HG03280 (cell line): Measurements from ENCODE around the gene CNOT2.

Source experiments
- ATAC-seq: cut with Tn5 transposase; IDR thresholded peaks from one replicate; pipeline ENCODE4 v1.9.1; 2021; ENCODE audit warnings: mild to moderate bottlenecking, moderate library complexity; ENCODE audit not compliant: unreplicated experiment

Gene CNOT2, protein sequence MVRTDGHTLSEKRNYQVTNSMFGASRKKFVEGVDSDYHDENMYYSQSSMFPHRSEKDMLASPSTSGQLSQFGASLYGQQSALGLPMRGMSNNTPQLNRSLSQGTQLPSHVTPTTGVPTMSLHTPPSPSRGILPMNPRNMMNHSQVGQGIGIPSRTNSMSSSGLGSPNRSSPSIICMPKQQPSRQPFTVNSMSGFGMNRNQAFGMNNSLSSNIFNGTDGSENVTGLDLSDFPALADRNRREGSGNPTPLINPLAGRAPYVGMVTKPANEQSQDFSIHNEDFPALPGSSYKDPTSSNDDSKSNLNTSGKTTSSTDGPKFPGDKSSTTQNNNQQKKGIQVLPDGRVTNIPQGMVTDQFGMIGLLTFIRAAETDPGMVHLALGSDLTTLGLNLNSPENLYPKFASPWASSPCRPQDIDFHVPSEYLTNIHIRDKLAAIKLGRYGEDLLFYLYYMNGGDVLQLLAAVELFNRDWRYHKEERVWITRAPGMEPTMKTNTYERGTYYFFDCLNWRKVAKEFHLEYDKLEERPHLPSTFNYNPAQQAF

DNA sequence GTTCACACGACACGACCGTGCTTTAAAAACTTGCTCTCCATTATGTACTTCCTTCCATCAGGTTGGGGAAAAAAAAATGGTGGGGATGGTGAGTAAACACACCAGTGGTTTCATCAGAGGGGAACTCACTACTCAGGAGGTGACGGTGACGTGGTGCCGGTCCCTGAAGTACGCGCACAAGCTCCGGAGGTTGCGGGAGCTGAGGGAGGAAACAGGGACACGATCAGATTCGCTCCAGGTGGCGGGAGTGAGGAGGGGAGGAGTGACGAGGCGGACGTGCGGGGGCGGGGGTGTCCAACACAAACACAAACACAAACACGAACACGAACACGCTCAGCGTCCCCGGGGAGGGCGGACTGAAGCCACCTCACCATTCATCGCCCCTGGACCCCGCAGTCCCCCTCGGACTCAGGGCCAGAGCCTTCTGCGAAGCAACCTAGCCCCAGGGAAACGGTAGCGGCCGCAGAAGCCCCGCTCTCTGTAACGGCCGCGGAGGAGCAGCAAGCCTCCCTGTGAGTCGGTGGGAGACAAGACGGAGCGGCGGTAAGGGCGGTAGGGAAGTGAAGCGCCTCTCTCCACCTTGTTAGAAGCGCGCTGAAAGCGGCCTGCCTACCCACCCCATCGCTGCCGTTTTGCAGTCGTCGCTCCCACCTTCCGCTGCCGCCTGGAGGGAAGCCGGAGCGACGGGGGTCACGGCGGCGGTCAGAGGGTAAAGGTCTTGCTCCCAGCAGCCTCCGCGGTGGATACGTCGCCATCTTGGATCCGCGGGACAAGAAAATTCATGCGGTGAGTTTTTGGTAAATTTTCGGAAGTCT lies at the start of gene CNOT2:
CNOT2 (plus strand) TSS at position 739 of the 815 bp plus-strand sequence. CDS start 34,794 bp downstream, outside the sequence.
- ATAC-seq: peak; percentile 76

DNA sequence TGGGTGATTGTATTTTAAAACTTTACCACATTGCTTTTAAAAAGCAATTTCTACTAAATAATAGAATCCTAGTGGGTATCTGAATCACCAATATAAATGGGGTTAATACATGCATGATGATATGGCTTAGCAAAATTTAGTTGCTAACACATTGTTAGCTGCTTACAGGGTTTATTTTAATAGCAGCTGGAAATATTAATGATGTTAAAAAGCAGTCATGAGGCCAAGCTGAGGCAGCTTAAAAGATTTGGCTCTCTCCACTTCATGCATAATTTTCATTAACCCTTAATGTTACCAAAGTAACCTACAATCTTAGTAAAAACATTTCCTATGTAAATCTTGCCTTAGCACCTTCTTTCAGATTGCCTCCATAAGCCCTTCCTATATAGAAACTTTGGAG lies 49.2 kb upstream of the CNOT2 start:
- ATAC-seq: no peak

DNA sequence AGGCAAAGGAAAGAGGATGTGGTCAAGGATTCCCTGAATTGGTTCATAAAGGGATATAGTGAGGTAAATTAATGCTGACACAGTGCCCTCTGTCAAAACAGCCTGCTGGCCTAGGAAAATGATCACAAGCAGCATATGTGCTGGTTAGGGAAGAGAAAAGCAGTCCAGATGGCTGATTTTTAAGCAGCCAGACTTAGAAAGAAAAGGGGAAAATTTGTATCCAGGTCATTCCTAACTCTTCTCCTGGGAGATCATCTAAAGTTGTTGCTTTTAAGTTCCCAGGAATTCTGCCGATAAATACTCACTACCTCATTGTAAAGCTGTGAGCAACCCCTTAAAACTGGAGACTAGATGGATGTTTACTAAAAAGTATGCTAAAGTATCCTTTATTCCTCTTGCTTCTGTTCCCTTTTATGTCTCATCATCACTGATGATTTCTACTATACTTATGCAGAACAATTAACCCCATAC lies 46.4 kb upstream of the CNOT2 start:
- no peak for ATAC-seq

DNA sequence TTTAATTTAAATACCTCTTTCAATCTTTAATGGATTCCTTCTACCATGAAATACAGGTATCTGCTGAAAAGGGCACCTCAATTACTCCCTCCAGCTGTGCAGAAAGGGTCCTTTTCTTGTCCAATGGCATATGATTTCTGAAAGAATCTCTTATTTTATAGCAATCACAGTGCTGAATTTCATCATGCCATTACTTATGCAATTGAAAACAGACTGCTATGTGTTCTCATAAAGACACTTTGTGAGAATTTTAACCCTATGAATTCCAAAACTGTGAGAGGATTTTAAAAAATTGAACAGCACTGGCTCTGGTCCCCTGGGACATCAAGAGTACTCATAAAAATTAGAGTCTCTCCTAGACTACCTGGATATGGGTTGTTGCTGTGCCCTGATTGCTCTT lies 45.9 kb upstream of the CNOT2 start:
- ATAC-seq: no peak

DNA sequence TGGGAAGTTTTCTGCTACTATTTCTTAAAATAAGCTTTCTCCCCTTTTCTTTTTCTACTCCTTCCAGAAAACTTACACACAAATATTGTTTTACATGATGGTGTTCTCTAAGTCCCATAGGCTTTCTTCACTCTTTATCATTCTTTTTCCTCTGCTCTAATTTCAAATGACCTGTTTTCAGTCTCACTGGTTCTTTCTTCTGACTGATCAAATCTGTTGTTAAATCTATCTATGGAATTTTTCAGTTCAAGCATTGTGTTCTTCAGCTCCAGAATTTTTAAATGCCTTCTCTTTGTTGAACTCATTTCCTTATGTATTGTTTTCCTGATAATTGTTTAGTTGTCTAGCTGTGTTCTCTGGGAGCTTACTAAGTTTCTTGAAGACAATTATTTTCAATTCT lies 29.5 kb upstream of the CNOT2 start:
- no peak for ATAC-seq

DNA sequence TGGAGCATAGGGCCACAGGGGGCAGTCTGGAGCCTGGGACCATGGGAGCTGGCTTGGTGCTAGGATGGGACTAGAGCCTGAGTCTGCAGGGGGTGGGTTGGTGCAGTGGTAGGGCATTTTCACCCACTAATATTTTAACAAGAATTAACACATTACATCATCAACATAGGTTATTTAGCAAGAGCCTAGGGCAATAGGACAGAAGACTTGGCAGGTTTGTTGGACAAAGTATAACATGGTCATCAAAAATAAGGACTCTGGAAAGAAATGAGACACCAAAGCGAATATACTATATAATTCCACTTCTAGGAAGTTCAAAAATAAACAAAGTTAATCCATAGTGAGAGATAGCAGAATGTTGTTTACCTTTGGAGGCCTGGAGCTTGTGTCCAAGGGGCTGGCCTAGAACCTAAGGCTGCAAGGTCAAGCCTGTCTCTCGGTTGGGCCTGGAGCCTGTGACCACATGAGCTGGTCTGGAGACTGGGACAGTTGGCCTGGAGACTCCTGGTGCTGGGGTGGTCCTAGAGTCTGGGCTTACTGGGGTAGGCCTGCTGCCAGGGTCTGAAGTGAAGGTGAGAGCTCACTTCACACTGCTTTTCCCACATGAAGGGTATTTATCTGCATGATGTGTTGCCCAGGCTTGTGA lies 28.1 kb upstream of the CNOT2 start:
- ATAC-seq: no peak

DNA sequence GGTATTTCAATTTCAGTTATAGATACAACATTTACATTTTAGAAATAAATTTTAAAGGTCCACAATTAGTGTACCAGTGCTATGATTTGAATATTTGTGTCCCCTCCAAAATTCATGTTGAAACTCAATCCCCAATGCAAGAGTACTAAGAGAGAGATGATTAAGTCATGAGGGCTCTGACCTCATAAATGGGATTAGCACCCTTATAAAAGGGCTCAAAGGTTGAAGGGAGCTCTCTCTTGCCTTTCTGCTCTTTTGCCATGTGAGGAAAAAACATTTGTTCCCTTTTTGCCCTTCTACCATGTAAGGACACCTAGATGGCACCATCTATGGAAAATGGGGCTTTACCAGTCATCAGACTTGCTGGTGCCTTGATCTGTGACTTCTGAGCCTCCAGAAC lies 25.8 kb upstream of the CNOT2 start:
- no peak for ATAC-seq

DNA sequence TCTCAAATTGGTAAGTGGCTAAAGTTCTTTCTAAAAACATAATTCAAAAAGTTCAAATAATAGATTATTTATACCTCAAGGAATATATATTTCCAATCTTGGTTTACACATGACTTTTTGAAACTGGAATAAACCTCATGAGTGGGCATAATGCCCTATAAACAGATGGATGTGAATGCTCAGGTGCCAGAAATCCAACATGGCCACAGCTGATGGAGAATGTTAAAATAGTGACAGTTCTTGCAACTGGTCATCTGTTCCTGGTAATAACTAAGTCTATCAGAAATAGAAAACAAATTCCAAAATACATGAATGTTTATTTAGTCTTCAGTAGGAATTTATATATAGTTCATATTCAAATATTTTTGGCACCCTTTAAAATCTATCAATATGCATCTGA lies 21.6 kb upstream of the CNOT2 start:
- ATAC-seq: no peak

DNA sequence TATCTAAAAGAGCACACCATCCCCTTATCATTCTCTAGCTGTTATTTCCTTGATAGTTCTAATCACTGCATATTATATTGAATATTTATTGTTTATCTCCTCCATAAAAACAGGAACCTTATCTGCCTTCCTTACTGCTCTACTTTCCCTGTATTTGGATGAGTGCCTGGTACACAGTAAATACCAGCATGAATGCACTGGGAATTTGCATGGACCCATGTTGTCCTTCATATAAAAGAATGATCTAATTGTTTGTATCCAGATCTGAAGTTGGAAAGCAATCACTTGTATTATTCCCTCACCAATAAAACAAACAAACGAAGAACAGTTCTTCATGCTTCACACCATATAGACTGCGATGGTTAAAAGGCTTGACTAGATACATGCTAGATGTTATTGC lies 15.3 kb upstream of the CNOT2 start:
- ATAC-seq: no peak

DNA sequence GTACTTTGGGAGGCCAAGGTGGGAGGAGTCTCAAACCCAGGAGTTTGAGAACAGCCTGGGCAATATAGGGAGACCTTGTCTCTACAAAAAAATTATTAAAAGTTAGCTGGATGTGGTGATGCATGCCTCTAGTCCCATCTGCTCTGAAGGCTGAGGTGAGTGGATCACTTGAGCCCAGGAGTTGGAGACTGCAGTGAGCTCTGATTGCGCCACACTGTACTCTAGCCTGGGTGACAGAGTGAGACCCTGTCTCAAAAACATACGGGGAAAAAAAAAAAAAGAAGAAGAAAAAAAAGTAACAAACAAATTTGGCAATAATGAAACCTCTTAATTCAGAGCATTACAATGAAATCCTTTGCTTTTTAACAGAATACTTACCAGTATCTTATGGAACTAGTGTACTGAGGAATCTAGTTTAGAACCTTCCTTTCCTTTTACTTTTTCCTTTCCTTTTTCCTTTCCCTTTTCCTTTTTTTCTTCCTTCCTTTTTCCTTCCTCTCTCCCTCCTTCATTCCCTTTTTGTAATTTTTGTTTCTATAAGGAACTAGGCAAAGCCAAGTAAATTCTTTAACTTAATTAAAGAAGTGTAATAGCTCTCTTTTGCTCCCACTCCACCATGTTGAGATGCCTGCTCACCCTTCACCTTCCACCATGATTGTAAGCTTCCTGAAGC lies 12.2 kb upstream of the CNOT2 start:
- ATAC-seq: no peak

DNA sequence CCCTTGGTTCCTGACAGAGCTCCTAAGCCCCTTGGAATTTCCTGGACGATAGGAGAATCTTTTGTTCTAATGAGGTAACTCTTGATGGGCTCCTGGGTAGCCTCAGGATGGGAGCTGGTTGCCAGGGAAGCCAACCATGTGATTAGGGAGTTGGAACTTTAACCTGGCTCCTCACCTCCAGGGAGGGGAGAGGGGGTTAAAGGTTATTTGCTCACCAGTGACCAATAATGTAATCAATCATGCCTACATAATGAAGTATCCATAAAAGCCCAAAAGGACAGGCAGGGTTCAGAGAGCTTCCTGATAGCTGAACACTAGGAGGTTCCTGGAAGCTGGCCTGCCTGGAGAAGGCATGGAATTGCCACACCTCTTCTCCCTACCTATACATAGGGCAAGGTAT lies 6.2 kb upstream of the CNOT2 start:
- no peak for ATAC-seq

DNA sequence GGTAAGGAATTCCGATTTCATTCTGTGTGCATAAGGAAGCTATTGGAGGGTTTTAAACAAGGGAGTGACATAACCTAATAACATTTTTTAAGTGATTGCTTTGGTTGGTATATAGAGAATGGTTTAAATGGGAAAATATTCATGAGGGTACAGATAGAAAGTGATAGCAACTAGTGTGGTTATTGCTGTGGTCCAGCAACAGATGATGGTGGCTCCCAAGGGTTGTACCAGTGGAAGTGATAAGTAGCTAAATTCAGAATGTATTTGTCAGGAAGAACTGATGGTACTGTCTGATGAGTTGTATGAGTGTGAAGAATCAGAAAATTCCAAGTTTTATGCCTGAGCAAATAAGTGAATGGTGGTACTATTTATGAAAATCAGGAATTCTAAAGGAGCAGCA lies 2.6 kb upstream of the CNOT2 start:
- ATAC-seq: no peak

DNA sequence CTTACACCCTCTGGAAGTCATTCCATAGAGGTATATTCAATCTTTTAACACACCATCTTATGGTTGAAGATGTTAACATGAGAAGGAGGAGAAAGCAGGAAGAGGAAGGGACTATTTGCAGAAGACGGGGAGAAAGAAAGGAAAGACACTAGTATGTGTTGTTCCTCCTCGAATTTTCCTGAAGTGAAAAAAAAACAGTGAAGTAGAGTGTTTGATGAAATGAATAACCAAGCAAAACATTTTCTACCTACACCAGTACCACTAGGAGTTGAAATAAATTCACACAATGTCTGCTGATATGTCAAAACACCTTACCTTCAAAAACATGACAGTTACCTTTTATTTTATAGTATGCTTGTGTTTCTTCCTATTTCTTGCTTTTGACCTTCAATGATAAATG lies 1.4 kb upstream of the CNOT2 start:
- ATAC-seq: no peak

DNA sequence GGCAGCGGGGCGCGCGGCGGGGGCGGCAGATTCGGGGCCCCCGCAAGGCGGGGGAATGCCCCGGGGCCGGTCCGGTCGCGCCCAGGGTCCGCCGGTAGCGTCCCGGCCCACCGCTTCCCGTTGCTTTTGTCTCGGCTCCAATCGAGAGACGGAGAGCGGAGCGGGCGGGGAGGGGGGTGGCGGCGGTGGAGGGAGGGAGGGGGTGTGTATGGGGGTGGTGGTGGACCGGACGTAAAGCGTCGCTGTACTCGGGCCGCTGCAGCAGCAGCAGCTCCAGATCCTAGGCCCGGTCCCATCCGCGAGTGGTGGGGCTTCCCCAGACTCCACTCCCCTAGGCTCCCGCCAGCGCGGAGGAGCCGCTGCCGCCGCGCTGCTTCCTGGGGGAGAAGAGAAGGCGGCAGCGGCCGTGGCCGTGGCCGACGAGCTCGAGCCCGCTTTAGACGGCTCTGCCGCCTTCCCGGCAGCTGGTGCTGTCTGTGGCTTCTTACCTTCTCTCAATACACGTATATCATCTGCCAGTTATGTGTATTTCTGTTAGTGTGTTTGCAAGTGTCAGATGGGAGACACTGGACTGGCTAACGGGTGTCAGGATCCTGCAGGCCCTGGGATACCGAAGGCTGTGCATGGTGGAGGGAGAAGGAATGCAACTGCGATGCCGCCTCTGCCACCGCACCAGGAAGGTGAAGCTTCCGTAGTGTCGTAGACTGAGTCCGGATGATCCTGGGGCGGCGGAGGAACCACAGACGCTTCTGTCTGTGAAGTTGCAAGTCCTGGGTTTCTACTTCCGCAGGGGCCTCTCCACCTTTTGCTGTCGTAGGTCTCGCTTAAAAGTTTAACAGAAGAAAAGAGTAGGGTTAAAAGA lies 508 bp downstream of the CNOT2 start:
- peak; percentile 61 for ATAC-seq

DNA sequence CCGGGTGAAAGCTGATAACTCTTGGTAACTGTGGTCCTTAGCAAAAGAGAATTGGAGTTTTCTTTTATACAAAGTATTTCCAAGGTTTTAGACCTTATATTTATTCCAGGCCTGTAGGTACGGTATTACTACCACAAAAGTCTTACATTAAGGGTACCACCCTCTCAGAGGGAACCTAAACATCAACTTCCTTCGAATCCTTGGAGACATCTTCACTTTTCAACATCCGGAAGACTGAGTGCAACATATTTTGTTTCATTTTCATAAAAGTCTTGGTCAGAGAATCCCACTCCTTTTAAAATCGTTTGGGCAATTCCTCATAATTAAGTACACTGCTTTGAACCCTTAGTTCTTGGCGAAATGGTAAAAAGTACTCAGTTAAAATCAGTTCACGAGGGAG lies 1.2 kb downstream of the CNOT2 start:
- ATAC-seq: no peak

DNA sequence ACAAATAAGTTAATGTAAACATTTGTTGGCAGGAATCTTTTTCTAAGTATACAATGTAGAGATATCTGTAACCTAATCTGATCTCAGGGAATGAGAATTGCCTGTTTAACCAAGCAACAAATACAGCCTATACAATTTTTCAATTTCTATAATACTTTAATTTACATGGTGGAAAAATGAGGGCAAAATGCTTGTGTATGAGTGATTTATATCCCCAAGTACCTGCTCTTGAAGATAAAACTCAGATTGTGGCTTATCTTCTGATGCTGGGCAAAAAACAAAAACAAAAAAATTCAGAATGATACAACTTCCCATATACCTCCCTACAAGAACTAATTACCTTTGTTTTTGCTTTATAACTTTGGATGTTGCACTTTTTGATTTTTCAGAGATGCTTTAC lies 2.2 kb downstream of the CNOT2 start:
- ATAC-seq: no peak

DNA sequence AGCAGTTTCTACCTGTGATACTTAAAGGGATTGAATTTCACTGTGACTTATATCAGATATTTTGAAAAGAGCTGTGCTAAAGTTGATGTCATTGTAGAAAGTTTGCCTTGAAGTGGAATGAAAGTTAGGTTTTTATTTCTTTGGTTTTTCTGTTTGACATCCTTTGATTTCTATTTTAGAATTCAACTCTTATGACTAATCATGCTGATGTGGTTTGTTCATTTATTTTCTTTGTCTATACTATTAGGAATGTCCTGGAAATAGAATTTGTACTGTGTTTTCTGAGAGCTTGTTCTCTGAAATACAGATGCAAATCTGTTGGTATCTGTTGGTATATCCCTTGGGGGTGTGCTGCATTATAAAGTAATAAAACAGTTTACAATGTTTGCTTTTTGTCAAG lies 3.3 kb downstream of the CNOT2 start:
- no peak for ATAC-seq

DNA sequence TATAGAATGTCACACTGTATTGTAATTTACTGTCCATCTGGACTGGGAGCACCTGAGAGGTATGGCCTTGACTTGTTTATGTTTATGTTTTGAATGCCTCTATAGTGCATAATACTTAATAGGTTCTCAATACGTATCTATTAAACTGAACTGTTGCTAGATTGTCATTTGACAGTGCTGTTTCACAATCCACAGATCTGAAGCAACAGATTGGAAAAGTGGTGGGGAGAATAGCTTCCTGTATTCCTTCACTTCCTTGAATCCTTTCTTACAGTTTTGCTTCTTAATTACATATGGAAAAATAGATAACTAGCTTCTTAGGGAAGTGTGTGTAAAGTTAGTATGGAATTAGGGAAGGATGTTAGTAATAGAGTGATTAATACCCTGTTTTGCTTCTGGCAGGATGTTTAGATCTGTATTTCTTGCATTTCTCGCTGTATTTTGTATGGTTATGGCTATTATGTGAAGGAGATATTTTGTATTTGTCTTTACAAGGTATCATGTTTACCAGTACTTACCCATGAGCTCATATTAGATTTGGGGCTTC lies 4.5 kb downstream of the CNOT2 start:
- ATAC-seq: no peak

DNA sequence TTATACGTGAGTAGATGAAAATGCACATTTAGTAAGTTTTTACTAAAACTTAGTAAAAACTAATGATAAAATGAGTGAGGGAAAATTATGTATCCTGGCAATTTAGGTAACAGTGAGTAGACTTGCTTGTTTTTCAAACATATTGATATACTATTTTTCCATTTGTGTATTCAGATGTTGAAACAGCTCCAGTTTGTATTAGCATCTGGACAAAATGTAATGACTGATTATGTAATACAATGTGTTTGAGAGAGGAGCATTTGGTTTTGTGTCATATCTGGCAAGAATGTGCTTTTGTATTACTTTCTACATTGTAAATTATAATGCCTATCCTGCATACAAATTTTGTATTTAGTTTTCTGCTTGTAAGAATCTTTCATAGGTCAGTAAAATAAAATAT lies 5.6 kb downstream of the CNOT2 start:
- no peak for ATAC-seq

DNA sequence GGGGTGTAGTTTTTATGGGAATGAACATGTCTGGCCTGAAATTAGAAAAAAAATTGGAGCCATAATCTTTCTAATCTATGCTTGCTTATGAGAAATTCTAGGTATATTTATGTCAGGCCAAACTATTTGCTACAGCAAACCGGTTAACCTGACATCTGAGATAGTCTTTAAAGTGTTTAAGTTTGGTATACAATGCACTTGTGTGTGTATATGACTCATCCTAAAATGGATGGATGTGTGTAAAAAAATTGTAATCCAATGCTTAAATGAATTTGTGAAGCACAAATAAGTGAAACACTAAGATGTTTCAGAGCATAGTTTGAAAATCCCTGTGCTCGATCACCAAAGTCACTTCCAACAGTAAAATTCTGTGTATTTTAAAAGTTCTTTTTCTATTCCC lies 6.7 kb downstream of the CNOT2 start:
- no peak for ATAC-seq
